ENCODE results near the gene AP2M1. TPM values are rescaled to one million over a fixed set of nuclear protein-coding genes. Genes with fewer than 3 reads are reported as not detected.

Gene AP2M1
- total RNA-seq, 4 donors from 2014 or later = 178 to 227 (median 198) TPM

- TF ChIP-seq CTCF (IDR thresholded peaks at IDR 0.05; ENCODE audit: low read depth) = no peak
Measured at GRCh38 chr3:184176377-184177330, 2.0 kb downstream of the AP2M1 start.

- TF ChIP-seq CTCF (IDR thresholded peaks at IDR 0.05; ENCODE audit: low read depth) = no peak
Measured at GRCh38 chr3:184177331-184177731, 2.7 kb downstream of the AP2M1 start.

GRCh38 chr3:184177767-184178306 lies 3.2 kb downstream of the AP2M1 start:
- TF ChIP-seq CTCF (IDR thresholded peaks at IDR 0.05; ENCODE audit: low read depth) = no peak

GRCh38 chr3:184178521-184179138 lies 4.0 kb downstream of the AP2M1 start:
- no peak for TF ChIP-seq CTCF (IDR thresholded peaks at IDR 0.05; ENCODE audit: low read depth)

GRCh38 chr3:184180165-184180564 lies 5.5 kb downstream of the AP2M1 start:
- no peak for TF ChIP-seq CTCF (IDR thresholded peaks at IDR 0.05; ENCODE audit: low read depth)

- no peak for TF ChIP-seq CTCF (IDR thresholded peaks at IDR 0.05; ENCODE audit: low read depth)
Measured at GRCh38 chr3:184181596-184181995, 6.9 kb downstream of the AP2M1 start.

GRCh38 chr3:184183679-184184078 lies 9.0 kb downstream of the AP2M1 start:
- no peak for TF ChIP-seq CTCF (IDR thresholded peaks at IDR 0.05; ENCODE audit: low read depth)
